GM12878 (cell line): ENCODE results near the gene CES4A. TPM values are rescaled to one million over a fixed set of nuclear protein-coding genes. Genes with fewer than 3 reads are reported as not detected.

Source experiments
- BCLAF1 ChIP-seq: fragments of 450-650 bp; IDR thresholded peaks from 2 replicates; pipeline ENCODE4 v1.6.1; 2017; ENCODE audit warnings: antibody characterized with exemption, mild to moderate bottlenecking, moderate library complexity
- CBX5 ChIP-seq: sonication (generic); IDR thresholded peaks from 2 replicates; pipeline ENCODE4 v1.6.1; 2016; ENCODE audit warnings: low read depth, moderate library complexity, mild to moderate bottlenecking, inconsistent platforms
- CHD1 ChIP-seq: IDR thresholded peaks from 2 replicates; pipeline ENCODE4 v1.6.1; 2012; ENCODE audit warnings: low read depth, low read length, improper control_type of control experiment
- CREM ChIP-seq: IDR thresholded peaks from 2 replicates; pipeline ENCODE4 v1.6.1; 2014; ENCODE audit warnings: antibody characterized with exemption, low read depth
- DPF2 ChIP-seq: fragments of 450-650 bp; IDR thresholded peaks from 2 replicates; pipeline ENCODE4 v1.6.1; 2017; ENCODE audit warnings: mild to moderate bottlenecking
- E2F4 ChIP-seq: IDR thresholded peaks from 2 replicates; pipeline ENCODE4 v1.6.1; 2012; ENCODE audit warnings: low read depth, low read length, improper control_type of control experiment
- ESRRA ChIP-seq: IDR thresholded peaks from 2 replicates; pipeline ENCODE4 v1.6.1; 2012; ENCODE audit warnings: mild to moderate bottlenecking, low read length, improper control_type of control experiment
- ETV6 ChIP-seq, 2 experiments: fragments of 450-650 bp in 1 of 2; IDR thresholded peaks in 1 of 2; conservative IDR thresholded peaks in 1 of 2; 2 replicates each; pipeline ENCODE4 v1.6.1; 2014; ENCODE audit warnings: antibody characterized with exemption in 1 of 2, borderline replicate concordance in 1 of 2, low read depth in 1 of 2, mild to moderate bottlenecking in 1 of 2, moderate library complexity in 1 of 2
- GABPA ChIP-seq: IDR thresholded peaks from 2 replicates; pipeline ENCODE4 v1.6.1; 2014; ENCODE audit warnings: antibody characterized with exemption, low read depth, mild to moderate bottlenecking, inconsistent platforms
- GATAD2B ChIP-seq: fragments of 450-650 bp; conservative IDR thresholded peaks from 2 replicates; pipeline ENCODE4 v1.6.1; 2017; ENCODE audit warnings: low read depth, mild to moderate bottlenecking, moderate library complexity
- IKZF2 ChIP-seq, 2 experiments: fragments of 450-650 bp; IDR thresholded peaks; 2 replicates each; pipeline ENCODE4 v1.6.1; 2017; ENCODE audit warnings: mild to moderate bottlenecking in 2 of 2, moderate library complexity in 2 of 2
- JUND ChIP-seq: IDR thresholded peaks from 2 replicates; pipeline ENCODE4 v1.6.1; 2012; ENCODE audit warnings: low read depth, mild to moderate bottlenecking, low read length, improper control_type of control experiment, moderate library complexity
- MEF2A ChIP-seq: IDR thresholded peaks from 2 replicates; pipeline ENCODE4 v1.6.1; 2011; ENCODE audit warnings: low read depth, mild to moderate bottlenecking, low read length, moderate library complexity; ENCODE audit not compliant: insufficient read depth
- MXI1 ChIP-seq: fragments of 150-350 bp; IDR thresholded peaks from 2 replicates; pipeline ENCODE4 v1.6.1; 2011; ENCODE audit warnings: low read depth, mild to moderate bottlenecking, inconsistent platforms, low read length, improper control_type of control experiment
- NFXL1 ChIP-seq: fragments of 450-650 bp; IDR thresholded peaks from 2 replicates; pipeline ENCODE4 v1.6.1; 2017; ENCODE audit warnings: antibody characterized with exemption, mild to moderate bottlenecking, borderline replicate concordance
- RB1 ChIP-seq: fragments of 450-650 bp; formaldehyde crosslinking; IDR thresholded peaks from 2 replicates; pipeline ENCODE4 v1.6.1; 2017; ENCODE audit warnings: mild to moderate bottlenecking, borderline replicate concordance
- SIN3A ChIP-seq: IDR thresholded peaks from 2 replicates; pipeline ENCODE4 v1.6.1; 2012; ENCODE audit warnings: low read depth, low read length, improper control_type of control experiment
- TARDBP ChIP-seq: IDR thresholded peaks from 2 replicates; pipeline ENCODE4 v1.6.1; 2016; ENCODE audit warnings: borderline replicate concordance
- ZNF207 ChIP-seq: fragments of 450-650 bp; IDR thresholded peaks from 2 replicates; pipeline ENCODE4 v1.6.1; 2014; ENCODE audit warnings: antibody characterized with exemption, mild to moderate bottlenecking, borderline replicate concordance
- ZSCAN29 ChIP-seq: fragments of 450-650 bp; IDR thresholded peaks from 2 replicates; pipeline ENCODE4 v1.6.1; 2017; ENCODE audit warnings: mild to moderate bottlenecking, moderate library complexity
- polyA plus RNA-seq, 11 experiments: library from polyadenylated mRNA; depleted of rRNA in 4 of 11; unstranded in 6 of 11; stranded (reverse) in 5 of 11; fragments of >200 nt; fragmentation: Nextera tagmentation in 4 of 11; fragmentation: Illumina TruSeq in 1 of 11; extraction: Ambion mirVana in 4 of 11; extraction: Trizol in 1 of 11; gene quantifications; 1 replicate in 1 of 11; 2 replicates in 10 of 11; pipeline versions ENCODE4 v1.2.1 to v1.2.3, GENCODE V29; 2011 to 2016; ENCODE audit warnings: inconsistent platforms in 2 of 11, missing spikeins in 2 of 11, low read depth in 1 of 11
- total RNA-seq, 4 experiments: library from RNA; depleted of rRNA in 3 of 4; stranded (reverse); fragments of >200 nt in 3 of 4; fragmentation: Illumina TruSeq in 1 of 4; extraction: Trizol in 1 of 4; gene quantifications; 2 replicates each; pipeline versions ENCODE4 v1.2.1 to v1.2.3, GENCODE V29; 2013 to 2021
- TF ChIP-seq, protein P1 (sequence below): fragments of 450-650 bp; IDR thresholded peaks from 2 replicates; pipeline ENCODE4 v1.6.1; 2017; ENCODE audit warnings: mild to moderate bottlenecking, moderate library complexity
- TF ChIP-seq, protein P2 (sequence below): IDR thresholded peaks from 2 replicates; pipeline ENCODE4 v1.6.1; 2012; ENCODE audit warnings: low read depth, low read length, improper control_type of control experiment

The CES4A gene
- total and polyA plus RNA-seq, 10 of the 15 experiments (the other 5 are each of a cell fraction or from before 2014, with no cell fraction given), result 0.05 to 5.0 (median 2.1) TPM

GRCh38 chr16:67029254-67030096 lies 41.1 kb downstream of the CES4A start (continued):
- TF ChIP-seq BCLAF1, result 0 out of 2 replicates have a peak, but pooled peaks have one; percentile 41
- peak; percentile 38 for TF ChIP-seq MXI1
- no peak for TF ChIP-seq CREM
- TF ChIP-seq TARDBP, result peak; percentile 64; the same call in 1 of the 2 replicates
- no peak for TF ChIP-seq CBX5
- TF ChIP-seq JUND, result no peak
- no peak for TF ChIP-seq MEF2A
- TF ChIP-seq, protein P1, sequence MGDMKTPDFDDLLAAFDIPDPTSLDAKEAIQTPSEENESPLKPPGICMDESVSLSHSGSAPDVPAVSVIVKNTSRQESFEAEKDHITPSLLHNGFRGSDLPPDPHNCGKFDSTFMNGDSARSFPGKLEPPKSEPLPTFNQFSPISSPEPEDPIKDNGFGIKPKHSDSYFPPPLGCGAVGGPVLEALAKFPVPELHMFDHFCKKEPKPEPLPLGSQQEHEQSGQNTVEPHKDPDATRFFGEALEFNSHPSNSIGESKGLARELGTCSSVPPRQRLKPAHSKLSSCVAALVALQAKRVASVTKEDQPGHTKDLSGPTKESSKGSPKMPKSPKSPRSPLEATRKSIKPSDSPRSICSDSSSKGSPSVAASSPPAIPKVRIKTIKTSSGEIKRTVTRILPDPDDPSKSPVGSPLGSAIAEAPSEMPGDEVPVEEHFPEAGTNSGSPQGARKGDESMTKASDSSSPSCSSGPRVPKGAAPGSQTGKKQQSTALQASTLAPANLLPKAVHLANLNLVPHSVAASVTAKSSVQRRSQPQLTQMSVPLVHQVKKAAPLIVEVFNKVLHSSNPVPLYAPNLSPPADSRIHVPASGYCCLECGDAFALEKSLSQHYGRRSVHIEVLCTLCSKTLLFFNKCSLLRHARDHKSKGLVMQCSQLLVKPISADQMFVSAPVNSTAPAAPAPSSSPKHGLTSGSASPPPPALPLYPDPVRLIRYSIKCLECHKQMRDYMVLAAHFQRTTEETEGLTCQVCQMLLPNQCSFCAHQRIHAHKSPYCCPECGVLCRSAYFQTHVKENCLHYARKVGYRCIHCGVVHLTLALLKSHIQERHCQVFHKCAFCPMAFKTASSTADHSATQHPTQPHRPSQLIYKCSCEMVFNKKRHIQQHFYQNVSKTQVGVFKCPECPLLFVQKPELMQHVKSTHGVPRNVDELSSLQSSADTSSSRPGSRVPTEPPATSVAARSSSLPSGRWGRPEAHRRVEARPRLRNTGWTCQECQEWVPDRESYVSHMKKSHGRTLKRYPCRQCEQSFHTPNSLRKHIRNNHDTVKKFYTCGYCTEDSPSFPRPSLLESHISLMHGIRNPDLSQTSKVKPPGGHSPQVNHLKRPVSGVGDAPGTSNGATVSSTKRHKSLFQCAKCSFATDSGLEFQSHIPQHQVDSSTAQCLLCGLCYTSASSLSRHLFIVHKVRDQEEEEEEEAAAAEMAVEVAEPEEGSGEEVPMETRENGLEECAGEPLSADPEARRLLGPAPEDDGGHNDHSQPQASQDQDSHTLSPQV, result peak; percentile 68; the same call in 1 of the 2 replicates
- TF ChIP-seq ESRRA, result no peak
- peak; percentile 24; the same call in 1 of the 2 replicates for TF ChIP-seq E2F4
- TF ChIP-seq GABPA, result no peak
- TF ChIP-seq NFXL1, result no peak
- no peak; the same call in 1 of the 2 replicates for TF ChIP-seq ZNF207
- peak; percentile 55 for TF ChIP-seq RB1
- peak in 1 of 2 experiments; percentile 85; a peak in 2 of 4 replicates for TF ChIP-seq ETV6 (conservative IDR thresholded peaks at IDR 0.05 in 1 of 2, IDR thresholded peaks at IDR 0.05 in 1 of 2; ENCODE audit: borderline replicate concordance in 1 of 2, low read depth in 1 of 2)
- TF ChIP-seq, protein P2, sequence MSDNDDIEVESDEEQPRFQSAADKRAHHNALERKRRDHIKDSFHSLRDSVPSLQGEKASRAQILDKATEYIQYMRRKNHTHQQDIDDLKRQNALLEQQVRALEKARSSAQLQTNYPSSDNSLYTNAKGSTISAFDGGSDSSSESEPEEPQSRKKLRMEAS, result no peak
- no peak for TF ChIP-seq CHD1
- peak; percentile 92 for TF ChIP-seq GATAD2B
- TF ChIP-seq DPF2, result peak; percentile 82
- peak; percentile 74; the same call in 1 of the 2 replicates for TF ChIP-seq ZSCAN29
- peak; percentile 51 to 56; a peak in 2 of 4 replicates for TF ChIP-seq IKZF2 (IDR thresholded peaks at IDR 0.05)
- TF ChIP-seq SIN3A, result 0 out of 2 replicates have a peak, but pooled peaks have one; percentile 50
